H9 (cell line): Measurements from ENCODE around the gene UGT1A7. TPM values are rescaled to one million over a fixed set of nuclear protein-coding genes. Genes with fewer than 3 reads are reported as not detected.

Experiments used
- DNase-seq: peaks from one replicate; pipeline ENCODE4 v3.0.0-alpha.2; 2017
- H2AFZ ChIP-seq: one replicate; pipeline ENCODE4 v1.6.1; 2013; ENCODE audit warnings: mild to moderate bottlenecking, low read length, control low read depth, moderate library complexity
- H2AK5ac ChIP-seq: 2 replicates; pipeline ENCODE4 v1.6.1; 2013; ENCODE audit warnings: low read length, control low read depth, mixed read lengths; ENCODE audit not compliant: insufficient read length
- H2BK120ac ChIP-seq: one replicate; pipeline ENCODE4 v1.6.1; 2013; ENCODE audit warnings: low read depth, mild to moderate bottlenecking, low read length, control low read depth, inconsistent platforms; ENCODE audit not compliant: poor library complexity, severe bottlenecking
- H2BK12ac ChIP-seq: 2 replicates; pipeline ENCODE4 v1.6.1; 2013; ENCODE audit warnings: low read length, control low read depth, mixed read lengths, low read depth; ENCODE audit not compliant: insufficient read length
- H2BK15ac ChIP-seq: 2 replicates; pipeline ENCODE4 v1.6.1; 2013; ENCODE audit warnings: low read depth, low read length, control low read depth
- H2BK20ac ChIP-seq: one replicate; pipeline ENCODE4 v1.6.1; 2013; ENCODE audit warnings: low read depth, mild to moderate bottlenecking, low read length, control low read depth, inconsistent platforms; ENCODE audit not compliant: poor library complexity, severe bottlenecking
- H2BK5ac ChIP-seq: 2 replicates; pipeline ENCODE4 v1.6.1; 2013; ENCODE audit warnings: low read length, control low read depth, mixed read lengths; ENCODE audit not compliant: insufficient read length
- H3K14ac ChIP-seq: 2 replicates; pipeline ENCODE4 v1.6.1; 2013; ENCODE audit warnings: low read length, control low read depth; ENCODE audit not compliant: insufficient read depth
- H3K18ac ChIP-seq: 2 replicates; pipeline ENCODE4 v1.6.1; 2013; ENCODE audit warnings: low read depth, mild to moderate bottlenecking, mixed read lengths, low read length, control low read depth; ENCODE audit not compliant: insufficient read length
- H3K23ac ChIP-seq: 2 replicates; pipeline ENCODE4 v1.6.1; 2013; ENCODE audit warnings: low read length, control low read depth, mixed read lengths, low read depth; ENCODE audit not compliant: insufficient read length
- H3K23me2 ChIP-seq: 2 replicates; pipeline ENCODE4 v1.6.1; 2013; ENCODE audit warnings: low read depth, mild to moderate bottlenecking, mixed read lengths, low read length, control low read depth; ENCODE audit not compliant: insufficient read length, poor library complexity, severe bottlenecking
- H3K27ac ChIP-seq: 2 replicates; pipeline ENCODE4 v1.5.1; 2013; ENCODE audit warnings: low read length, control low read depth, mixed read lengths, low read depth; ENCODE audit not compliant: insufficient read length
- H3K27me3 ChIP-seq: 2 replicates; pipeline ENCODE4 v1.6.1; 2013; ENCODE audit warnings: low read length, control low read depth, inconsistent platforms; ENCODE audit not compliant: insufficient read depth
- H3K4ac ChIP-seq: 2 replicates; pipeline ENCODE4 v1.6.1; 2013; ENCODE audit warnings: low read depth, mild to moderate bottlenecking, control low read depth, inconsistent platforms, low read length, moderate library complexity
- H3K4me1 ChIP-seq: 2 replicates; pipeline ENCODE4 v1.6.1; 2013; ENCODE audit warnings: low read length, control low read depth, inconsistent platforms; ENCODE audit not compliant: insufficient read depth
- H3K4me2 ChIP-seq: 2 replicates; pipeline ENCODE4 v1.6.1; 2013; ENCODE audit warnings: low read length, control low read depth, mixed read lengths; ENCODE audit not compliant: insufficient read length, insufficient read depth
- H3K56ac ChIP-seq: 2 replicates; pipeline ENCODE4 v1.6.1; 2013; ENCODE audit warnings: low read depth, mild to moderate bottlenecking, mixed read lengths, low read length, control low read depth; ENCODE audit not compliant: insufficient read length
- H3K79me1 ChIP-seq: 2 replicates; pipeline ENCODE4 v1.6.1; 2013; ENCODE audit warnings: low read depth, mild to moderate bottlenecking, moderate library complexity, low read length, control low read depth, inconsistent platforms; ENCODE audit not compliant: insufficient read depth, poor library complexity, severe bottlenecking
- H3K79me2 ChIP-seq: 2 replicates; pipeline ENCODE4 v1.6.1; 2013; ENCODE audit warnings: low read length, control low read depth, inconsistent platforms; ENCODE audit not compliant: insufficient read depth
- H3K9ac ChIP-seq: 2 replicates; pipeline ENCODE4 v1.6.1; 2013; ENCODE audit warnings: low read length, control low read depth, mixed read lengths; ENCODE audit not compliant: insufficient read length; ENCODE audit errors: extremely low read depth
- H3K9me3 ChIP-seq: one replicate; pipeline ENCODE4 v1.6.1; 2013; ENCODE audit warnings: low read depth, low read length, inconsistent platforms; ENCODE audit not compliant: control insufficient read depth
- H3T11ph ChIP-seq: one replicate; pipeline ENCODE4 v1.6.1; 2013; ENCODE audit warnings: mild to moderate bottlenecking, low read length, control low read depth, inconsistent platforms
- H4K20me1 ChIP-seq: one replicate; pipeline ENCODE4 v1.6.1; 2013; ENCODE audit not compliant: control insufficient read depth, insufficient read length, insufficient read depth
- H4K5ac ChIP-seq: 2 replicates; pipeline ENCODE4 v1.6.1; 2013; ENCODE audit warnings: low read depth, mild to moderate bottlenecking, mixed read lengths, low read length, control low read depth; ENCODE audit not compliant: insufficient read length
- H4K8ac ChIP-seq: replicated peaks from 2 replicates; pipeline ENCODE4 v1.6.1; 2013; ENCODE audit warnings: low read length, control low read depth, mixed read lengths, low read depth; ENCODE audit not compliant: insufficient read length
- H4K91ac ChIP-seq: 2 replicates; pipeline ENCODE4 v1.6.1; 2013; ENCODE audit warnings: low read depth, mild to moderate bottlenecking, moderate library complexity, mixed read lengths, low read length, control low read depth; ENCODE audit not compliant: insufficient read length
- H3K27ac Mint-ChIP-seq, 3 experiments: 2 replicates in 2 of 3; 3 replicates in 1 of 3; pipeline ENCODE4 v1.8.0; 2020 to 2021; ENCODE audit warnings: mixed read lengths in 3 of 3, mild to moderate bottlenecking in 1 of 3, moderate library complexity in 1 of 3
- H3K27me3 Mint-ChIP-seq: 2 replicates; pipeline ENCODE4 v1.8.0; 2021; ENCODE audit warnings: low read depth, mild to moderate bottlenecking, moderate library complexity, mixed read lengths
- H3K36me3 Mint-ChIP-seq, 3 experiments: 2 replicates in 2 of 3; 3 replicates in 1 of 3; pipeline ENCODE4 v1.8.0; 2020 to 2021; ENCODE audit warnings: low read depth in 3 of 3, mixed read lengths in 3 of 3; ENCODE audit not compliant: insufficient read depth in 1 of 3
- H3K4me1 Mint-ChIP-seq, 2 experiments: 2 replicates each; pipeline ENCODE4 v1.8.0; 2020; ENCODE audit warnings: mixed read lengths in 2 of 2
- H3K4me3 Mint-ChIP-seq, 2 experiments: 2 replicates in 1 of 2; 3 replicates in 1 of 2; pipeline ENCODE4 v1.8.0; 2020 to 2021; ENCODE audit warnings: mild to moderate bottlenecking in 2 of 2, mixed read lengths in 2 of 2, moderate library complexity in 1 of 2
- H3K9me3 Mint-ChIP-seq, 2 experiments: 2 replicates in 1 of 2; 3 replicates in 1 of 2; pipeline ENCODE4 v1.8.0; 2020; ENCODE audit warnings: mild to moderate bottlenecking in 2 of 2, mixed read lengths in 2 of 2, moderate library complexity in 1 of 2
- WGBS: extraction: QIAGEN DNeasy Blood & Tissue Kit; methylation state at CpG from one replicate; pipeline ENCODE4 v1.1.7; 2013; ENCODE audit warnings: missing lambda C conversion rate, low lambda C conversion rate, mixed read lengths; ENCODE audit not compliant: insufficient read length; ENCODE audit errors: extremely low coverage; 5-methylcytosine and 5-hydroxymethylcytosine counted together
- total RNA-seq: library from RNA; stranded (reverse); gene quantifications from 2 replicates; pipeline ENCODE4 v1.2.1, GENCODE V29; 2021
- TF ChIP-seq, protein P1 (sequence below): fragments of 200-600 bp; sonication (generic); conservative IDR thresholded peaks from 3 replicates; pipeline ENCODE4 v1.8.0; 2021; ENCODE audit warnings: antibody characterized with exemption, mild to moderate bottlenecking

UGT1A7 gene
- total RNA-seq, 1 experiment from 2014 or later, result not detected

DNA sequence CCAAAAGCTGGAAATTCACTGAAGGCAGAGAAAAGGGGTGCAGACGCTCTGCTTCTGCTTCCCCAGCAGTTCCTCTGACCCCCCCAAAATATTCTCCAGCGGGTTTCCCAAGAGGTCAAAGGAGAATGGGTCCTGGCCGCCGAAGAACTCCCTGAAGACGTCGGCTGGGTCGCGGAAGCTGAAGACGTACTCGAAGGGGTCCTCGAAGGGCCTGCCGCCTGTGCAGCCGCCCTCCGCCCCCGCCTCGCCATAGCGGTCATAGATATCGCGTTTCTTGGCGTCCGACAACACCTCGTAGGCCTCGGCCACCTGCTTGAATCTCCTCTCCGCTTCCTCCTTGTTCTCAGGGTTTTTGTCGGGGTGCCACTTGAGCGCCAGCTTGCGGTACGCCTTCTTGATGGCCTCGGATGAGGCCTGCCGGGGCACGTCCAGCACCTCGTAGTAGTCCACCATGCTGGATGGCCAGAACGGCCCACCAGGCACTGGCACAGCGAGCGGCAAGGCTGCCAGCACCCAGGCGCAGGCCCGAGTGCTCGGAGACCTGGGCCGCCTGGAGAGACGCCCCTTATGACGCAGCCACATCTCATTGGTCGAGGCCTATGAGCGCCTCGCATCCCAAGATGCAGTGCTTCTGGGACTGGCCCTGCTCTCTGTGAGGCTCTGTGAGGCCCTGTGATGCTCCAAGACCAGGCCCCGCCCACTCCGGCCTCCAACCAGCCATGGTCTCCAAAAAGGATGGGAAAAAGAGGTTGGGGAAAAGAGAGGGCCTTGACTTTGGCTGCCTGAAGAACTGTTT, 62.0 kb downstream of the UGT1A7 start:
- peaks cover 0 to 3% (median 0%) of the 10 kb centered on the region in 3 experiments; a peak in 1 of 7 replicates for H3K36me3 Mint-ChIP-seq
- TF ChIP-seq, protein P1, sequence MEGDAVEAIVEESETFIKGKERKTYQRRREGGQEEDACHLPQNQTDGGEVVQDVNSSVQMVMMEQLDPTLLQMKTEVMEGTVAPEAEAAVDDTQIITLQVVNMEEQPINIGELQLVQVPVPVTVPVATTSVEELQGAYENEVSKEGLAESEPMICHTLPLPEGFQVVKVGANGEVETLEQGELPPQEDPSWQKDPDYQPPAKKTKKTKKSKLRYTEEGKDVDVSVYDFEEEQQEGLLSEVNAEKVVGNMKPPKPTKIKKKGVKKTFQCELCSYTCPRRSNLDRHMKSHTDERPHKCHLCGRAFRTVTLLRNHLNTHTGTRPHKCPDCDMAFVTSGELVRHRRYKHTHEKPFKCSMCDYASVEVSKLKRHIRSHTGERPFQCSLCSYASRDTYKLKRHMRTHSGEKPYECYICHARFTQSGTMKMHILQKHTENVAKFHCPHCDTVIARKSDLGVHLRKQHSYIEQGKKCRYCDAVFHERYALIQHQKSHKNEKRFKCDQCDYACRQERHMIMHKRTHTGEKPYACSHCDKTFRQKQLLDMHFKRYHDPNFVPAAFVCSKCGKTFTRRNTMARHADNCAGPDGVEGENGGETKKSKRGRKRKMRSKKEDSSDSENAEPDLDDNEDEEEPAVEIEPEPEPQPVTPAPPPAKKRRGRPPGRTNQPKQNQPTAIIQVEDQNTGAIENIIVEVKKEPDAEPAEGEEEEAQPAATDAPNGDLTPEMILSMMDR, result no peak

More for the DNA sequence above, 62.0 kb downstream of the UGT1A7 start:
- no peak overlapping the region for H2BK12ac ChIP-seq
- no peak overlapping the region for H3K23ac ChIP-seq
- no peaks in the 10 kb centered on the region for H3K4me1 ChIP-seq
- no peak overlapping the region for H3K27ac Mint-ChIP-seq
- no peak for DNase-seq
- H3K9ac ChIP-seq, result no peak overlapping the region
- no peak overlapping the region for H2BK120ac ChIP-seq
- no peak overlapping the region for H2BK20ac ChIP-seq
- H3K4me1 Mint-ChIP-seq, result no peaks in the 10 kb centered on the region
- H4K91ac ChIP-seq, result no peak overlapping the region
- H3K9me3 ChIP-seq, result no peaks in the 10 kb centered on the region
- H3K79me2 ChIP-seq, result no peaks in the 10 kb centered on the region
- H3K56ac ChIP-seq, result no peak overlapping the region
- no peak overlapping the region for H3K18ac ChIP-seq
- no peak overlapping the region for H4K5ac ChIP-seq
- no peak overlapping the region for H2AK5ac ChIP-seq
- no peak overlapping the region; the same call in 1 of the 2 replicates for H3K14ac ChIP-seq
- H3K23me2 ChIP-seq, result no peaks in the 10 kb centered on the region
- H2AFZ ChIP-seq, result no peak overlapping the region
- H3K27ac ChIP-seq, result no peak overlapping the region
- no CpG with 5 or more reads among the region's 46 CpGs for WGBS
- H2BK5ac ChIP-seq, result no peak overlapping the region
- H3K4me2 ChIP-seq, result no peak overlapping the region
- H3K9me3 Mint-ChIP-seq, result peaks cover 11 to 16% of the 10 kb centered on the region in 2 experiments
- no peak overlapping the region for H4K8ac ChIP-seq
- no peak overlapping the region for H3T11ph ChIP-seq
- no peak overlapping the region for H2BK15ac ChIP-seq
- peaks cover 6% of the 10 kb centered on the region for H3K27me3 Mint-ChIP-seq
- no peaks in the 10 kb centered on the region for H3K79me1 ChIP-seq
- H3K27me3 ChIP-seq, result no peaks in the 10 kb centered on the region
- H3K4me3 Mint-ChIP-seq, result no peak overlapping the region
- H4K20me1 ChIP-seq, result no peaks in the 10 kb centered on the region
- H3K4ac ChIP-seq, result no peak overlapping the region
